ENCODE data around the gene PIK3AP1.

The PIK3AP1 gene

DNA sequence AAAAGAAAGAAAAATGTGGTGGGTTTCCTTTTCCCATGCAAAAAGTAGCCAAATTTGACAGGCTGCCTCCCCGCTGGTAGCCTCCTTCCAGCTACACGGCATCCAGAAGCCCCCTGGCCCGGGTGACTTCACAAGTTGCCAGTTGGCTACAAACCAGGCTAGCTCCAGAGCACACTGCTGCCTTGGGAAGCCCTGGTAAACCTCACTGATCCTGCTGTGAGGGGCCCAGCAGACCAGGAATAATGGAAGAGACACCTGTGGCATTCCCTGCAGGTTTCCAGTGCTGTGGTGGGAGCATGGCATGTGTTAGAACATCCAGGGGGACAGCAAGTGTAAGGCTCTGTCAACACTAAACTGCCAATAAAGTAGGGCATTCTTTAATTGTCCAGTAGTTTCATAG is 77.8 kb downstream of the PIK3AP1 start:
- Histone ChIP-seq H3K9ac (ENCODE audit: low read depth, low read length, poor library complexity, severe bottlenecking) (no peak overlapping the region), H3K4me3 (ENCODE audit: low read length, poor library complexity, severe bottlenecking) (no peak overlapping the region), H2AFZ (ENCODE audit: low read length) (no peak overlapping the region), H3K4me1 (ENCODE audit: insufficient read depth, low read length, poor library complexity, severe bottlenecking) (peaks cover 9% of the 10 kb centered on the region), H3K36me3 (ENCODE audit: insufficient read depth, low read length) (peaks cover 32% of the 10 kb centered on the region; the same call in 1 of the 2 replicates), H3K27me3 (ENCODE audit: insufficient read depth, low read length, poor library complexity, severe bottlenecking) (no peaks in the 10 kb centered on the region), H3K9me2 (replicated peaks; ENCODE audit: low read depth, low read length) (no peaks in the 10 kb centered on the region), H3K4me2 (ENCODE audit: low read depth, low read length, poor library complexity, severe bottlenecking) (no peak overlapping the region), H3F3A (ENCODE audit: low read depth) (no peaks in the 10 kb centered on the region), H4K20me1 (ENCODE audit: insufficient read depth, low read length, poor library complexity, severe bottlenecking) (no peaks in the 10 kb centered on the region), H3K79me2 (ENCODE audit: insufficient read depth, low read length) (no peaks in the 10 kb centered on the region), H3K9me3 (ENCODE audit: insufficient read depth, low read depth, low read length) (no peaks in the 10 kb centered on the region)
- TF ChIP-seq EZH2phosphoT487 (IDR thresholded peaks at IDR 0.05; ENCODE audit: borderline replicate concordance) = no peak
- TF ChIP-seq, protein P1, sequence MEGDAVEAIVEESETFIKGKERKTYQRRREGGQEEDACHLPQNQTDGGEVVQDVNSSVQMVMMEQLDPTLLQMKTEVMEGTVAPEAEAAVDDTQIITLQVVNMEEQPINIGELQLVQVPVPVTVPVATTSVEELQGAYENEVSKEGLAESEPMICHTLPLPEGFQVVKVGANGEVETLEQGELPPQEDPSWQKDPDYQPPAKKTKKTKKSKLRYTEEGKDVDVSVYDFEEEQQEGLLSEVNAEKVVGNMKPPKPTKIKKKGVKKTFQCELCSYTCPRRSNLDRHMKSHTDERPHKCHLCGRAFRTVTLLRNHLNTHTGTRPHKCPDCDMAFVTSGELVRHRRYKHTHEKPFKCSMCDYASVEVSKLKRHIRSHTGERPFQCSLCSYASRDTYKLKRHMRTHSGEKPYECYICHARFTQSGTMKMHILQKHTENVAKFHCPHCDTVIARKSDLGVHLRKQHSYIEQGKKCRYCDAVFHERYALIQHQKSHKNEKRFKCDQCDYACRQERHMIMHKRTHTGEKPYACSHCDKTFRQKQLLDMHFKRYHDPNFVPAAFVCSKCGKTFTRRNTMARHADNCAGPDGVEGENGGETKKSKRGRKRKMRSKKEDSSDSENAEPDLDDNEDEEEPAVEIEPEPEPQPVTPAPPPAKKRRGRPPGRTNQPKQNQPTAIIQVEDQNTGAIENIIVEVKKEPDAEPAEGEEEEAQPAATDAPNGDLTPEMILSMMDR (conservative IDR thresholded peaks at IDR 0.05; ENCODE audit: low read length) = no peak

GRCh38 chr10:96641396-96642295 is 78.7 kb downstream of the PIK3AP1 start:
- no peak overlapping the region for H3K9ac ChIP-seq (ENCODE audit: low read depth, low read length, poor library complexity, severe bottlenecking)
- TF ChIP-seq EZH2phosphoT487 (IDR thresholded peaks at IDR 0.05; ENCODE audit: borderline replicate concordance) = no peak
- TF ChIP-seq, protein P1 (conservative IDR thresholded peaks at IDR 0.05; ENCODE audit: low read length) = no peak
- H3K27me3 ChIP-seq (ENCODE audit: insufficient read depth, low read length, poor library complexity, severe bottlenecking) = no peaks in the 10 kb centered on the region
- H2AFZ ChIP-seq (ENCODE audit: low read length) = no peak overlapping the region
- no peaks in the 10 kb centered on the region for H3F3A ChIP-seq (ENCODE audit: low read depth)
- no peak overlapping the region for H3K4me3 ChIP-seq (ENCODE audit: low read length, poor library complexity, severe bottlenecking)
- no peaks in the 10 kb centered on the region for H3K9me3 ChIP-seq (ENCODE audit: insufficient read depth, low read depth, low read length)
- peaks cover 30% of the 10 kb centered on the region; the same call in 1 of the 2 replicates for H3K36me3 ChIP-seq (ENCODE audit: insufficient read depth, low read length)
- no peak overlapping the region for H3K4me2 ChIP-seq (ENCODE audit: low read depth, low read length, poor library complexity, severe bottlenecking)
- H4K20me1 ChIP-seq (ENCODE audit: insufficient read depth, low read length, poor library complexity, severe bottlenecking) = no peaks in the 10 kb centered on the region
- no peaks in the 10 kb centered on the region for H3K9me2 ChIP-seq (replicated peaks; ENCODE audit: low read depth, low read length)
- no peaks in the 10 kb centered on the region for H3K79me2 ChIP-seq (ENCODE audit: insufficient read depth, low read length)
- H3K4me1 ChIP-seq (ENCODE audit: insufficient read depth, low read length, poor library complexity, severe bottlenecking) = peaks cover 4% of the 10 kb centered on the region

- Histone ChIP-seq H3F3A (ENCODE audit: low read depth) (no peaks in the 10 kb centered on the region), H3K9me3 (ENCODE audit: insufficient read depth, low read depth, low read length) (no peaks in the 10 kb centered on the region)
- no peak for TF ChIP-seq EZH2phosphoT487 (IDR thresholded peaks at IDR 0.05; ENCODE audit: borderline replicate concordance)
- TF ChIP-seq, protein P1 (conservative IDR thresholded peaks at IDR 0.05; ENCODE audit: low read length) = no peak
Measured at GRCh38 chr10:96639899-96640298, 80.4 kb downstream of the PIK3AP1 start.

More at GRCh38 chr10:96639899-96640298, 80.4 kb downstream of the PIK3AP1 start:
- no peak overlapping the region for H3K4me3 ChIP-seq (ENCODE audit: low read length, poor library complexity, severe bottlenecking)
- no peak overlapping the region for H3K4me2 ChIP-seq (ENCODE audit: low read depth, low read length, poor library complexity, severe bottlenecking)
- H3K9me2 ChIP-seq (replicated peaks; ENCODE audit: low read depth, low read length) = no peaks in the 10 kb centered on the region
- no peaks in the 10 kb centered on the region for H3K79me2 ChIP-seq (ENCODE audit: insufficient read depth, low read length)
- no peaks in the 10 kb centered on the region for H4K20me1 ChIP-seq (ENCODE audit: insufficient read depth, low read length, poor library complexity, severe bottlenecking)
- H2AFZ ChIP-seq (ENCODE audit: low read length) = no peak overlapping the region
- H3K4me1 ChIP-seq (ENCODE audit: insufficient read depth, low read length, poor library complexity, severe bottlenecking) = no peaks in the 10 kb centered on the region
- no peak overlapping the region for H3K9ac ChIP-seq (ENCODE audit: low read depth, low read length, poor library complexity, severe bottlenecking)
- peaks cover 20% of the 10 kb centered on the region; the same call in 1 of the 2 replicates for H3K36me3 ChIP-seq (ENCODE audit: insufficient read depth, low read length)
- no peaks in the 10 kb centered on the region for H3K27me3 ChIP-seq (ENCODE audit: insufficient read depth, low read length, poor library complexity, severe bottlenecking)

All from Loucy (cell line).